Right lobe of liver (tissue), 6 donors: Measurements from ENCODE around the gene ZNF581. TPM values are rescaled to one million over a fixed set of nuclear protein-coding genes. Genes with fewer than 3 reads are reported as not detected.

Experiments
- ATAC-seq, 4 donors: fragments of 200-7000 bp; cut with Tn5 transposase; one replicate each; pipeline ENCODE4 v1.9.1; 2020; ENCODE audit warnings: mild to moderate bottlenecking in 4 of 4, moderate library complexity in 4 of 4
- DNase-seq, 3 donors: peaks; one replicate each; pipeline ENCODE4 v3.0.0-alpha.2; 2020
- H3K27ac ChIP-seq, 3 donors: fragments of 200-600 bp; one replicate each; pipeline ENCODE4 v1.8.0; 2022
- H3K27me3 ChIP-seq, 2 donors: fragments of 200-600 bp; one replicate each; pipeline ENCODE4 v1.8.0; 2022
- H3K36me3 ChIP-seq, 4 donors: fragments of 200-600 bp; sonication (generic) in 1 of 4; one replicate each; pipeline versions ENCODE4 v1.5.1 to v1.8.0; 2017 to 2022; ENCODE audit warnings: control low read depth in 1 of 4
- H3K4me1 ChIP-seq, 4 donors: fragments of 200-600 bp; sonication (generic) in 1 of 4; one replicate each; pipeline versions ENCODE4 v1.5.1 to v1.8.0; 2017 to 2022; ENCODE audit warnings: control low read depth in 1 of 4
- H3K4me3 ChIP-seq, 3 donors: fragments of 200-600 bp; one replicate each; pipeline ENCODE4 v1.8.0; 2022
- H3K9me3 ChIP-seq, 4 donors: fragments of 200-600 bp; sonication (generic) in 1 of 4; one replicate each; pipeline versions ENCODE4 v1.5.1 to v1.8.0; 2017 to 2022; ENCODE audit warnings: control low read depth in 1 of 4
- POLR2A ChIP-seq: fragments of 450-650 bp; IDR thresholded peaks from one replicate; pipeline ENCODE4 v1.6.1; 2017; ENCODE audit warnings: antibody characterized with exemption, mild to moderate bottlenecking
- WGBS: methylation state at CpG from one replicate; pipeline ENCODE4 v1.1.6; 2018; ENCODE audit warnings: low coverage, low lambda C conversion rate; ENCODE audit not compliant: insufficient coverage; ENCODE audit errors: missing lambda C conversion rate; 5-methylcytosine and 5-hydroxymethylcytosine counted together
- intact Hi-C, 2 donors: fragments of 100-400 bp; cut with DNase I; formaldehyde crosslinking; loops; one replicate each; pipeline versions ENCODE4 v1.11.2 to v1.14.1; 2022
- total RNA-seq, 6 experiments: library from RNA; depleted of rRNA in 2 of 6; stranded (reverse); fragments of >200 nt in 2 of 6; fragmentation: NEBNext Ultra II Directional in 3 of 6; extraction: Animal tissue kit (Norgen Biotek cat#: 25700) in 3 of 6; gene quantifications; one replicate each; pipeline versions ENCODE4 v1.1.0 to v1.2.4, GENCODE V29; 2016 to 2023
- TF ChIP-seq, protein P1 (sequence below), 4 donors: fragments of 200-600 bp in 3 of 4; fragments of 450-650 bp in 1 of 4; IDR thresholded peaks; one replicate each; pipeline versions ENCODE4 v1.5.1 to v1.8.0; 2016 to 2022; ENCODE audit warnings: antibody characterized with exemption in 4 of 4, mild to moderate bottlenecking in 2 of 4
- donor health status: DM: no; HTN: yes; CAD: no.
- donor health status: DM: no; HTN: no; CAD: no.
- donor health status: DM: no; HTN: no; CAD: no.
- donor health status: DM: no; HTN: yes; CAD: no.
- donor health status: DM: no; HTN: yes; CAD: no.

The ZNF581 gene
- total RNA-seq, 6 experiments from 2014 or later, result 2.7 to 7.3 (median 5.1) TPM

GRCh38 chr19:55613396-55613795 lies 30.1 kb upstream of the ZNF581 start:
- Histone ChIP-seq H3K9me3 (no peaks in the 10 kb centered on the region), H3K27ac (no peak overlapping the region), H3K4me1 (no peaks in the 10 kb centered on the region), H3K27me3 (no peaks in the 10 kb centered on the region), H3K36me3 (peaks cover 0 to 14% (median 0%) of the 10 kb centered on the region in 4 donors), H3K4me3 (no peak overlapping the region)
- no peak for DNase-seq
- intact Hi-C loops, result no loop called here
- TF ChIP-seq, protein P1, sequence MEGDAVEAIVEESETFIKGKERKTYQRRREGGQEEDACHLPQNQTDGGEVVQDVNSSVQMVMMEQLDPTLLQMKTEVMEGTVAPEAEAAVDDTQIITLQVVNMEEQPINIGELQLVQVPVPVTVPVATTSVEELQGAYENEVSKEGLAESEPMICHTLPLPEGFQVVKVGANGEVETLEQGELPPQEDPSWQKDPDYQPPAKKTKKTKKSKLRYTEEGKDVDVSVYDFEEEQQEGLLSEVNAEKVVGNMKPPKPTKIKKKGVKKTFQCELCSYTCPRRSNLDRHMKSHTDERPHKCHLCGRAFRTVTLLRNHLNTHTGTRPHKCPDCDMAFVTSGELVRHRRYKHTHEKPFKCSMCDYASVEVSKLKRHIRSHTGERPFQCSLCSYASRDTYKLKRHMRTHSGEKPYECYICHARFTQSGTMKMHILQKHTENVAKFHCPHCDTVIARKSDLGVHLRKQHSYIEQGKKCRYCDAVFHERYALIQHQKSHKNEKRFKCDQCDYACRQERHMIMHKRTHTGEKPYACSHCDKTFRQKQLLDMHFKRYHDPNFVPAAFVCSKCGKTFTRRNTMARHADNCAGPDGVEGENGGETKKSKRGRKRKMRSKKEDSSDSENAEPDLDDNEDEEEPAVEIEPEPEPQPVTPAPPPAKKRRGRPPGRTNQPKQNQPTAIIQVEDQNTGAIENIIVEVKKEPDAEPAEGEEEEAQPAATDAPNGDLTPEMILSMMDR (IDR thresholded peaks at IDR 0.05), result no peak
- no peak for TF ChIP-seq POLR2A
- WGBS, result 100% methylated on average over 3 of the region's 27 CpGs
- ATAC-seq, result no peak

DNA sequence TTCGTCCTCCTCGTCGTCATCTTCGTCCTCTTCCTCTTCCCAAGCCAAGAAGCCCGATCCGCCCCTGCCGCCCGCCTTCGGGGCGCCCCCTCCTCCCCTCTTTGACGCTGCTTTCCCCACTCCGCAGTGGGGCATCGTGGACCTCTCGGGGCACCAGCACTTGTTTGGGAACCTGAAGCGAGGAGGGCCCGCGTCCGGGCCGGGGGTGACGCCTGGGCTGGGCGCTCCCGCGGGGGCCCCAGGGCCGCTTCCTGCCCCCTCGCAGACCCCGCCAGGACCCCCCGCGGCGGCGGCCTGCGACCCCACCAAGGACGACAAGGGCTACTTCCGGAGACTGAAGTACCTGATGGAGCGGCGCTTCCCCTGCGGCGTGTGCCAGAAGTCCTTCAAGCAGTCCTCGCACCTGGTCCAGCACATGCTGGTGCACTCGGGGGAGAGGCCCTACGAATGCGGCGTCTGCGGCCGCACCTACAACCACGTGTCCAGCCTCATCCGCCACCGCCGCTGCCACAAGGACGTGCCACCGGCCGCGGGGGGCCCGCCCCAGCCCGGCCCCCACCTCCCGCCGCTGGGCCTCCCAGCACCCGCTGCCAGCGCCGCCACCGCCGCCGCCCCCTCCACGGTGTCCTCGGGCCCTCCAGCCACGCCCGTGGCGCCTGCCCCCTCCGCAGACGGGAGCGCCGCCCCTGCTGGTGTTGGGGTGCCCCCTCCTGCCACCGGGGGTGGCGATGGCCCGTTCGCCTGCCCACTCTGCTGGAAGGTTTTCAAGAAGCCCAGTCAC lies 29.3 kb upstream of the ZNF581 start:
- no peak overlapping the region for H3K27ac ChIP-seq
- H3K9me3 ChIP-seq, result no peaks in the 10 kb centered on the region
- DNase-seq (no peak), ATAC-seq (no peak)
- WGBS, result 87% methylated on average over 10 of the region's 75 CpGs
- H3K4me3 ChIP-seq, result no peak overlapping the region
- no peaks in the 10 kb centered on the region for H3K27me3 ChIP-seq
- TF ChIP-seq POLR2A, result no peak
- TF ChIP-seq, protein P1 (IDR thresholded peaks at IDR 0.05), result no peak
- intact Hi-C loops, result no loop called here
- no peaks in the 10 kb centered on the region for H3K4me1 ChIP-seq
- H3K36me3 ChIP-seq, result peaks cover 0 to 14% (median 0%) of the 10 kb centered on the region in 4 donors

DNA sequence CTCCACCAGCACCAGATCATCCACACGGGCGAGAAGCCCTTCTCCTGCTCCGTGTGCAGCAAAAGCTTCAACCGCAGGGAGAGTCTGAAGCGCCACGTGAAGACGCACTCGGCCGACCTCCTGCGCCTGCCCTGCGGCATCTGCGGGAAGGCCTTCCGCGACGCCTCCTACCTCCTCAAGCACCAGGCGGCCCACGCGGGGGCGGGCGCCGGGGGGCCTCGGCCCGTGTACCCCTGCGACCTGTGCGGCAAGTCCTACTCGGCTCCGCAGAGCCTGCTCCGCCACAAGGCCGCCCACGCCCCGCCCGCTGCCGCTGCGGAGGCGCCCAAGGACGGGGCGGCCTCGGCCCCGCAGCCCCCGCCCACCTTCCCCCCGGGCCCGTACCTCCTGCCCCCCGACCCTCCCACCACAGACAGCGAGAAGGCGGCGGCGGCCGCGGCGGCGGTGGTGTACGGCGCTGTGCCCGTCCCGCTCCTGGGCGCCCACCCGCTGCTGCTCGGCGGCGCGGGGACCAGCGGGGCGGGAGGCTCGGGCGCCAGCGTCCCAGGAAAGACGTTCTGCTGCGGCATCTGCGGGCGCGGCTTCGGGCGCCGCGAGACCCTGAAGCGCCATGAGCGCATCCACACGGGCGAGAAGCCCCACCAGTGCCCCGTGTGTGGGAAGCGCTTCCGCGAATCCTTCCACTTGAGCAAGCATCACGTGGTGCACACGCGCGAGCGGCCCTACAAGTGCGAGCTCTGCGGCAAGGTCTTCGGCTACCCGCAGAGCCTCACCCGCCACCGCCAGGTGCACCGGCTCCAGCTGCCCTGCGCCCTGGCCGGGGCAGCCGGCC lies 28.5 kb upstream of the ZNF581 start:
- Histone ChIP-seq H3K9me3 (no peaks in the 10 kb centered on the region), H3K4me1 (no peaks in the 10 kb centered on the region), H3K4me3 (no peak overlapping the region), H3K27ac (no peak overlapping the region), H3K36me3 (peaks cover 0 to 14% (median 0%) of the 10 kb centered on the region in 4 donors), H3K27me3 (no peaks in the 10 kb centered on the region)
- 100% methylated on average over 30 of the region's 98 CpGs for WGBS
- ATAC-seq (no peak), DNase-seq (no peak)
- intact Hi-C loops, result no loop called here
- TF ChIP-seq, protein P1 (IDR thresholded peaks at IDR 0.05), result no peak
- TF ChIP-seq POLR2A, result no peak

GRCh38 chr19:55615543-55616394 lies 27.7 kb upstream of the ZNF581 start:
- no peak for DNase-seq
- 90% methylated on average over 2 of the region's 88 CpGs for WGBS

More at GRCh38 chr19:55615543-55616394, 27.7 kb upstream of the ZNF581 start:
- ATAC-seq, result no peak
- Histone ChIP-seq H3K4me1 (no peaks in the 10 kb centered on the region), H3K4me3 (no peak overlapping the region), H3K27ac (no peak overlapping the region), H3K36me3 (peaks cover 0 to 14% (median 0%) of the 10 kb centered on the region in 4 donors), H3K9me3 (no peaks in the 10 kb centered on the region), H3K27me3 (no peaks in the 10 kb centered on the region)
- intact Hi-C loops, result no loop called here
- TF ChIP-seq, protein P1 (IDR thresholded peaks at IDR 0.05), result no peak
- no peak for TF ChIP-seq POLR2A
